Iris pigment epithelial cell (primary cell): ENCODE data around the gene RETN.

ENCODE experiments used
- DNase-seq: peaks from one replicate; pipeline ENCODE4 v3.0.0-alpha.2; 2011; ENCODE audit warnings: low read depth

The RETN gene

GRCh38 chr19:7668842-7669241 lies at the start of gene RETN:
TSS of gene RETN (plus strand) at chr19:7669049. CDS start at chr19:7669327, 278 bp downstream.
- DNase-seq = no peak

DNA sequence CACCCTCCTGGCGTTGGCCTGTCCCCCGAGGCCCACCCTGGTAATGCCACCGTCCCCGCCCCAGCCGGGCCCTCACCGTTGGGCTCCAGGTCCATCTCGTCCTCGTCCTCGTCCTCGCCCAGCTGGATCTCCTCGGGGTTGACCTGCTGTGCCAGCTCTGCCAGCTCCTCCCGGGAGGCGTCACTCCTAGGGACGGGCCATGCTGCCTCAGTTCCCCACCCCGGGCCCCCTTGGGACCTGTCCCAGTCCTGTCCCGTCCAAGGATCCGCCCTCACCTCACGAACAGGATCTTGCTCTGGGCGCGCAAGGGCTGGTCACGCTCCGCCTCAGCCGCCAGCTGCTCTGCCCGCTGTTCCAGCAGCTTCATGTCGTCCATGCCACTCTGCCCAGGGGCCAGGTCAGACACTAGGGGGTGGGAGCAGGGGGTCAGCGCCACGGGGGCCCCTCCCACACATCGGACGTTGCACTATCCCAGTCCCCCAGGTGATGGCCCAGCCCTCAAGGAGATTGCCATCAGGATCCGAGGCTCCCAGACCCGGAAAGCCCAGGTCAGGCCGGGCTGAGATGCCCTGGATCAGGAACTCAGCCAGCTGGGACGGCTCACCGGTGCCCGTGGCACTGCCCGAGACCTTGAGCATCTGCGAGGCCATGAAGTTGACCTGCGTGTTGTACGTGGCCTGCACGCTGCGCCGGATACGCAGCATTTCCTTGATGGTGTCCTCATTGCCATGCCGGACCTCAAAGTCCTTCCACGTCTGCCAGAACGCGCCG lies 49.0 kb upstream of the RETN start:
- DNase-seq = no peak

- no peak for DNase-seq
Observed at GRCh38 chr19:7620442-7621412, 48.1 kb upstream of the RETN start.

DNA sequence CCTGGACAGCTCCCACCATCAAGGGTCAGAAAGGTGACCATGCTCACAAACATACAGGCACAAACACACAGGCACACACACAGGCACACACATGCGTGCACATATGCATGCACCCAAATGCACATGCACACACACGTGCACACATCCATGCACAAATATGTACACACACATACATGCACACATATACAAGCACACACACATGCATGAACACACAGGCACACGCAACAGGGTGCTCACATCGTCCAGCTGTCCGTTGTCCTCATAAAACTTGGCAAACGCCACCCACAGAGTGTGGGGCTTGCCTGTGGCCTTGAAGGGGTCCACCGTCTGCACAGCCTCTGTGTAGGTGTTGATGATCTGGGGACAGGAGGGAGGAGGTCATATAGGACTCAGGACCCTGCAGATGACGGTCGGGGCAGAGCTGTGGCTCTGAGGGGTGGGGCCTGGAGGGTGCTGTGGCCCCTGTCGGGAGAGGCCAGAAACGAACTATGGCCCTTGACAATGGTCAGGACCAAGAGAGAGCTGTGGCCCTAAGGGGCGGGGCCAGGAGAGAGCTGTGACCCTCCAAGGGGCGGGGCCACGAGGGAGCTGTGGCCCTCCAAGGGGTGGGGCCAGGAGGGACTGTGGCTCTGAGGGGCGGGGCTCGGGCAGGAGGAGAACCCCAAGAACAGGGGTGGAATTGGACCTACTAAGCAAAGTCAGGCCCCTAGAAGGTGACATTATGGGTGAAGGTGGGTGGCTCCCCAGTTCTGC lies 45.7 kb upstream of the RETN start:
- no peak for DNase-seq

- DNase-seq = no peak
Observed at GRCh38 chr19:7623725-7624603, 44.9 kb upstream of the RETN start.

GRCh38 chr19:7624810-7625209 lies 44.0 kb upstream of the RETN start:
- DNase-seq = no peak

DNA sequence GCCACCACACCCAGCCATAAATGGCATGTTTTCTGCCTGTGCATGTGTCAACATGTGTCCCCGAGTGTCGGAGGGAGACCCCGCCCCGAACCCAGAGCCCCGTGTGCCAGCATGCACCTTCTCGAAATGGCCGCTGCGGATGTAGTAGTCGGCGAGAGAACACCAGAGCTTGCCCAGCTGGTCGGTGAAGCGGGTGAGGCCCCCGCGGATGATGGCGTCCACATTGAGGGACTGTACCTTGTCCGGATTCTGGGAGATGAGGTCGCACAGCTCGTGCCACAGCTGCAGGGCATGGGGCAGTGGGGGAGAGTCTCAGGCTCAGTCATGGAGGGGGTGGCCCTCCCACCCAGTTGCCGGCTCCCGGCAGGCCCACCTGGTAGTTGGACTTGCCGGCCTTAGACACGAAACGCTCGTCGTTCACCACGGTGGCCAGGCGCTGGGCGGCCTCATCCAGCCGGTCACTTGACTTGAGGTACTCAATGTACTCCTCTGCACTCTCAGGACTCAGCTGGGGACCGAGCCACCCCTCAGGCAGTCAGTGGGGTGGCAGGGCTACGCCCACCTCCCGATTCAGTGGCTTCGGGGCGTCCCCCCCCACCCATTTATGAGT lies 43.0 kb upstream of the RETN start:
- DNase-seq = no peak

GRCh38 chr19:7627166-7627565 lies 41.7 kb upstream of the RETN start:
- DNase-seq = no peak

- DNase-seq = no peak
Observed at GRCh38 chr19:7628589-7629311, 40.1 kb upstream of the RETN start.

- DNase-seq = peak; percentile 99
Observed at GRCh38 chr19:7629347-7630054, 39.3 kb upstream of the RETN start, which contains the start of the genes PET100 and XAB2. TSS of gene PET100 (plus strand) at chr19:7629793. CDS start at chr19:7629834, 41 bp downstream. TSS of gene XAB2 (minus strand) at chr19:7629545. CDS start at chr19:7629527, 18 bp downstream.

- DNase-seq = no peak
Observed at GRCh38 chr19:7631577-7631976, 37.3 kb upstream of the RETN start.

DNA sequence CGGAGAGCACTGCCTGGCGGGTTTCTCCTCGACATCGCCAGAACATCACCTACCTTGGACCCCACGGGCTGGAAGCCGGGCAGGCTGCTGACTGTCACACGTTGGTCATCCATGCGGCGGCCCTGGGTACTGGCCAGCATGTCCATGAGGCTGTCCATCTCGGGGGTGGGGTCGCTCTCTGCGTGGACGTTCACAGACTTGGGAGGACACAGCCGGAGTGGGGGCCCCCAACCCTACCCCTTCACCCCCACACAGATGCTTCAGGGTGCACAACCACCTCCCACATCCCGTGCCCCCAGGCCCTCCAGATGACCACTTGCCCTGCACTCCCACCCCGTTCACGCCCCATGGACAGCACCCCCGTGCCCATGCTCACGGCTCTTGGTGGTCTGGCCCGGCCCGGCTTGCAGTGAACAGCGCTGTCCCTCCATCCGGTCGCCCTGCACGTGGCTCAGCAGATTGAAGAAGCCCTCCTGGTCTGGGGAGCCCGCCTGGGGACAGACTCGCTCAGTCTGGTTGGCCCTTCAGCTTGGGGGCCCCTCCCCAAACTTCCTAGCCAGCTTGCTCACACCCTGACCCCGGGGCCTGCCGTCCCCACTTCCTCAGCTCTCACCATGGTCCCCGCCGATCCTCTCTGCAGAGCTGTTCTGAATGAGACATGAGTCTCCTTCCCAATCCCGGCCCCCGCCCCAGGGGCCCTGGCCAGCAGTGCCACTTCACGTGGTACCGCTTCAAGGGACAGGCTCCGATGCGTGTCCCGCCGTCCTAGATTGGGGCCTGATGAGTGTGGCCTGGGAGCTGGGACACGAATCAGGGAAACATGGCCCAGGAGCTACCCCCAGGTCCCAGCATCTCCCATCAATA lies 36.3 kb upstream of the RETN start:
- no peak for DNase-seq

GRCh38 chr19:7633698-7634097 lies 35.2 kb upstream of the RETN start, which contains the start of gene PCP2:
TSS of gene PCP2 (minus strand) at chr19:7633719. CDS start at chr19:7633457, 262 bp downstream.
- no peak for DNase-seq

- no peak for DNase-seq
Observed at GRCh38 chr19:7635670-7636069, 33.2 kb upstream of the RETN start.

GRCh38 chr19:7636317-7636690 lies 32.5 kb upstream of the RETN start:
- no peak for DNase-seq

DNA sequence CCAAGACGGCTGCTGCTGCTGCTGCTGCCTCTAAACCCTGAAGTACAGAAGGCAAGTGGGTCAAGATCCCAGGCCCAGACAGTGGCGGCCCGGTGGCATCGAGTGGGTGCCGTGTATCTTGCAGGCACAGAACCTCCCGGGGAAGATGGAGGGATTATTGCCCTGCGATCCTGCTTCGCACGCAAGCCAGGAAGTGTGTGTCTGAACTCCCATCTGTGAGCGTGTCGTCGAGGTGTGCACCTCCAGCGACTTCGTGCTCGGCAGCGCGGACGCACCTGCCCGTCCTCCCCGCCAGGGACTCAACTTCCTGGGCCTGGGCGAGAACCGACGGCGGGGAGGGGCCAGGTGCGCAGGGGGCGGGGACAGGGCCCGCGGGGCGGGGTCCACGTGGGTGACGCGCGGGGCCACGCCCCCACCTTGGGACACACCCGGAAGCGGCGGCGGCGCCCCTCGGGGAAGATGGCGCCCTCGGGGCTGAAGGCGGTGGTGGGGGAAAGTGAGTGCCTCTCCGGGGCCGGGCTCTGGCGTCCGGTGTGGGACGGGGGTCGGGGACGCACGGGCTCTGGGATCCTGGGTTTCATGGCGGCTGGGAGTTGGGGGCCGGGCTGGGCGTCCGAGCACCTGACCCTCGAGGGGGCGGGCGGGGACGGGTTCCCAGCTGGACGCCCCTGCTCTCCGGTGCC lies 32.0 kb upstream of the RETN start, which contains the start of gene STXBP2:
STXBP2 (plus strand) TSS at position 420 of the 683 bp plus-strand sequence; CDS start at position 460, 40 bp downstream.
- DNase-seq = peak; percentile 31
